Prostate gland (tissue), 2 donors: ENCODE data around the gene CYP2A13. TPM values are rescaled to one million over a fixed set of nuclear protein-coding genes. Genes with fewer than 3 reads are reported as not detected.

ENCODE experiments used
- DNase-seq: peaks from one replicate; pipeline ENCODE4 v3.0.0-alpha.2; 2019; ENCODE audit warnings: low spot score
- H3K27ac ChIP-seq, 2 donors: fragments of 200-600 bp; sonication (generic); 2 replicates each; pipeline ENCODE4 v1.5.1; 2017 to 2019
- H3K27me3 ChIP-seq: fragments of 200-600 bp; sonication (generic); replicated peaks from 2 replicates; pipeline ENCODE4 v1.5.1; 2019; ENCODE audit not compliant: insufficient read depth
- H3K36me3 ChIP-seq, 2 donors: fragments of 200-600 bp; sonication (generic); 1 replicate in 1 of 2; 2 replicates in 1 of 2; pipeline versions ENCODE4 v1.5.1 to v1.8.1; 2017 to 2019
- H3K4me1 ChIP-seq: fragments of 200-600 bp; sonication (generic); replicated peaks from 2 replicates; pipeline ENCODE4 v1.5.1; 2019
- H3K4me3 ChIP-seq, 2 donors: fragments of 200-600 bp; sonication (generic); 2 replicates each; pipeline ENCODE4 v1.5.1; 2017 to 2019
- H3K9me3 ChIP-seq: fragments of 200-600 bp; sonication (generic); 2 replicates; pipeline ENCODE4 v1.5.1; 2017
- CTCF ChIP-seq, 4 experiments: fragments of 200-600 bp in 2 of 4; fragments of 450-650 bp in 2 of 4; sonication (generic) in 2 of 4; IDR thresholded peaks; 1 replicate in 3 of 4; 2 replicates in 1 of 4; pipeline ENCODE4 v1.5.1; 2016 to 2019; ENCODE audit warnings: antibody characterized with exemption in 4 of 4, mild to moderate bottlenecking in 2 of 4, moderate library complexity in 2 of 4
- POLR2A ChIP-seq: fragments of 450-650 bp; IDR thresholded peaks from one replicate; pipeline ENCODE4 v1.6.1; 2016; ENCODE audit warnings: antibody characterized with exemption, mild to moderate bottlenecking
- POLR2AphosphoS5 ChIP-seq: sonication (generic); formaldehyde crosslinking; IDR thresholded peaks from one replicate; pipeline ENCODE4 v1.6.1; 2017; ENCODE audit warnings: antibody characterized with exemption
- whole genome bisulfite sequencing: methylation state at CpG from one replicate; pipeline ENCODE4 v1.1.5; 2018; 5-methylcytosine and 5-hydroxymethylcytosine counted together
- intact Hi-C: fragments of 100-400 bp; cut with DNase I; formaldehyde crosslinking; loops from one replicate; pipeline ENCODE4 v1.14.2; 2022
- total RNA-seq, 2 donors: library from RNA; depleted of rRNA; stranded (reverse); fragments of >200 nt; gene quantifications; one replicate each; pipeline ENCODE4 v1.1.0, GENCODE V29; 2016

CYP2A13 gene
- total RNA-seq, 2 donors from 2014 or later, result not detected

GRCh38 chr19:41076286-41076685 lies 12.0 kb upstream of the CYP2A13 start:
- intact Hi-C loops, result no loop called here
- Histone ChIP-seq H3K4me3 (no peak overlapping the region), H3K36me3 (no peaks in the 10 kb centered on the region), H3K4me1 (no peaks in the 10 kb centered on the region), H3K27me3 (no peaks in the 10 kb centered on the region), H3K27ac (no peak overlapping the region), H3K9me3 (no peaks in the 10 kb centered on the region)
- TF ChIP-seq POLR2AphosphoS5 (no peak), CTCF (IDR thresholded peaks at IDR 0.05) (no peak), POLR2A (no peak)
- 76% methylated on average over 3 of the region's 3 CpGs for WGBS
- no peak for DNase-seq

GRCh38 chr19:41083516-41083915 lies 4.7 kb upstream of the CYP2A13 start:
- DNase-seq, result no peak
- WGBS, result 54% methylated on average over 2 of the region's 2 CpGs
- Histone ChIP-seq H3K36me3 (no peaks in the 10 kb centered on the region), H3K9me3 (no peaks in the 10 kb centered on the region), H3K4me1 (no peaks in the 10 kb centered on the region), H3K27me3 (peaks cover 7% of the 10 kb centered on the region), H3K27ac (no peak overlapping the region), H3K4me3 (no peak overlapping the region)
- TF ChIP-seq POLR2A (no peak), CTCF (IDR thresholded peaks at IDR 0.05) (no peak), POLR2AphosphoS5 (no peak)
- intact Hi-C loops, result no loop called here

GRCh38 chr19:41085748-41086415 lies 2.4 kb upstream of the CYP2A13 start:
- H3K9me3 ChIP-seq, result no peaks in the 10 kb centered on the region
- no peak for DNase-seq
- H3K36me3 ChIP-seq, result no peaks in the 10 kb centered on the region
- 53% methylated on average over 1 of the region's 1 CpG for WGBS
- H3K27ac ChIP-seq, result no peak overlapping the region
- peaks cover 12% of the 10 kb centered on the region for H3K27me3 ChIP-seq
- TF ChIP-seq CTCF (IDR thresholded peaks at IDR 0.05) (no peak), POLR2AphosphoS5 (no peak), POLR2A (no peak)
- no peaks in the 10 kb centered on the region for H3K4me1 ChIP-seq
- no peak overlapping the region for H3K4me3 ChIP-seq
- intact Hi-C loops, result no loop called here

- DNase-seq, result no peak
- TF ChIP-seq POLR2A (no peak), POLR2AphosphoS5 (no peak), CTCF (IDR thresholded peaks at IDR 0.05) (no peak)
- Histone ChIP-seq H3K27ac (no peak overlapping the region), H3K36me3 (no peaks in the 10 kb centered on the region), H3K27me3 (peaks cover 12% of the 10 kb centered on the region), H3K4me1 (no peaks in the 10 kb centered on the region), H3K9me3 (no peaks in the 10 kb centered on the region), H3K4me3 (no peak overlapping the region)
- intact Hi-C loops, result no loop called here
- WGBS, result 2% methylated on average over 22 of the region's 32 CpGs
These were observed 1.7 kb downstream of the CYP2A13 start for GRCh38 chr19:41089959-41090358.

- Histone ChIP-seq H3K4me1 (no peaks in the 10 kb centered on the region), H3K27ac (no peak overlapping the region), H3K9me3 (no peaks in the 10 kb centered on the region), H3K36me3 (no peaks in the 10 kb centered on the region), H3K4me3 (no peak overlapping the region), H3K27me3 (no peaks in the 10 kb centered on the region)
- DNase-seq, result no peak
- TF ChIP-seq POLR2A, result no peak
- TF ChIP-seq POLR2AphosphoS5, result no peak
- no peak for TF ChIP-seq CTCF (IDR thresholded peaks at IDR 0.05)
- 61% methylated on average over 15 of the region's 15 CpGs for WGBS
- intact Hi-C loops, result no loop called here
These were observed 7.5 kb downstream of the CYP2A13 start for GRCh38 chr19:41095703-41096102.
